CD8-positive, alpha-beta memory T cell (primary cell): ENCODE results near the gene MSX2. TPM values are rescaled to one million over a fixed set of nuclear protein-coding genes. Genes with fewer than 3 reads are reported as not detected.
"Not testable (repeated sequence)": the region's sequence is repeated elsewhere in the genome, so short reads cannot be mapped to it uniquely, and the experiment has no call there.

Source experiments
- CTCF ChIA-PET: fragments of 350-600 bp; sonication (Branson Sonifier 250); formaldehyde crosslinking; loops from one replicate; lab custom pipeline; 2021; ENCODE audit warnings: antibody characterized with exemption; lab: Charles Lee
- POLR2A ChIA-PET: fragments of 350-600 bp; sonication (Branson Sonifier 250); formaldehyde crosslinking; loops from one replicate; lab custom pipeline; 2021; ENCODE audit warnings: antibody characterized with exemption; lab: Charles Lee
- DNase-seq, 5 donors: peaks; one replicate each; pipeline versions ENCODE4 v3.0.0 to v3.0.0-alpha.2; 2020 to 2022; ENCODE audit warnings: mixed read lengths in 1 of 5
- H3K27ac ChIP-seq: one replicate; pipeline ENCODE4 v1.7.0; 2013; ENCODE audit warnings: low read depth, mild to moderate bottlenecking, low read length, moderate library complexity
- H3K27me3 ChIP-seq: 2 replicates; pipeline ENCODE4 v1.7.0; 2013; ENCODE audit warnings: low read length, mild to moderate bottlenecking; ENCODE audit not compliant: insufficient read depth, poor library complexity, severe bottlenecking
- H3K36me3 ChIP-seq: 2 replicates; pipeline ENCODE4 v1.7.0; 2013; ENCODE audit warnings: mild to moderate bottlenecking, low read length, moderate library complexity; ENCODE audit not compliant: insufficient read depth
- H3K4me1 ChIP-seq: 2 replicates; pipeline ENCODE4 v1.7.0; 2013; ENCODE audit warnings: mild to moderate bottlenecking, low read length, moderate library complexity; ENCODE audit not compliant: insufficient read depth
- H3K4me3 ChIP-seq: 2 replicates; pipeline ENCODE4 v1.7.0; 2013; ENCODE audit warnings: mild to moderate bottlenecking, low read length
- H3K9me3 ChIP-seq: 2 replicates; pipeline ENCODE4 v1.7.0; 2013; ENCODE audit warnings: mild to moderate bottlenecking, low read length
- H3K27ac Mint-ChIP-seq, 8 donors: one replicate each; pipeline ENCODE4 v1.8.0; 2020 to 2021; ENCODE audit warnings: mixed read lengths in 8 of 8, mild to moderate bottlenecking in 6 of 8, inconsistent platforms in 3 of 8, moderate library complexity in 3 of 8
- H3K27me3 Mint-ChIP-seq, 2 donors: one replicate each; pipeline ENCODE4 v1.8.0; 2020 to 2021; ENCODE audit warnings: mixed read lengths in 2 of 2, mild to moderate bottlenecking in 1 of 2, moderate library complexity in 1 of 2
- H3K36me3 Mint-ChIP-seq, 3 donors: one replicate each; pipeline ENCODE4 v1.8.0; 2020 to 2021; ENCODE audit warnings: mixed read lengths in 3 of 3, inconsistent platforms in 1 of 3, mild to moderate bottlenecking in 1 of 3
- H3K4me1 Mint-ChIP-seq, 3 donors: one replicate each; pipeline ENCODE4 v1.8.0; 2020 to 2021; ENCODE audit warnings: mixed read lengths in 3 of 3, inconsistent platforms in 1 of 3, mild to moderate bottlenecking in 1 of 3
- H3K4me3 Mint-ChIP-seq, 7 donors: one replicate each; pipeline ENCODE4 v1.8.0; 2020 to 2021; ENCODE audit warnings: mixed read lengths in 7 of 7, mild to moderate bottlenecking in 6 of 7, moderate library complexity in 4 of 7, inconsistent platforms in 2 of 7
- H3K9me3 Mint-ChIP-seq, 5 donors: one replicate each; pipeline ENCODE4 v1.8.0; 2020 to 2022; ENCODE audit warnings: mixed read lengths in 5 of 5, mild to moderate bottlenecking in 3 of 5, moderate library complexity in 2 of 5, inconsistent platforms in 1 of 5
- polyA plus RNA-seq: library from polyadenylated mRNA; unstranded; fragments of 300-500 nt; fragmentation: Illumina TruSeq; gene quantifications from one replicate; pipeline ENCODE4 v1.2.3, GENCODE V29; 2021
- total RNA-seq, 2 experiments: library from RNA; stranded (reverse); gene quantifications; one replicate each; pipeline ENCODE4 v1.2.3, GENCODE V29; 2021

Gene MSX2
- total and polyA plus RNA-seq, 3 experiments from 2014 or later = not detected

DNA sequence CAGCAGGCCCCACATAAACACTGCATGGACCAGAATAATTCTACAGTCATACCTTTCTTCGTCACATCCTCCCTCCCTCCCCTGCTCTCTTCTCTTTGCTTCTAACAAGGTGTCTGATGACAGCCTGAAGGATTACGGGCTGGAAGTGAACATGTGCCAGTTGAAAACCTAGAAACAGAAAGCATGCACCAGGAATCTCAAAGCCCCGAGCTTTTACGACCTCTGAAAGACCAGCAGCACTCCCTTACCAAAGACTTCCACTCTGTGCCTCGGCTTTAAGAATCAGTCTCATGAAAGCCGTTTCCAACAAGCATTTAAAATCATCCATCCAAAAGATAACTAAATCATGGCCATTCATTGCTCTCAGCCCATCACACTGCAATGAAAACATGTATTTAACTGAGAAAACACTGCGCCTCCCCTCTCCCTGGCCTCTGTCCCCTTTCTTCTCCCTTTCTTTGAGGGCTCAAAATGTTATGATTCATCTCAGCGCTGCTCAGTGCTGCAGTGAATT lies 21.3 kb downstream of the MSX2 start:
- Histone ChIP-seq H3K9me3 (no peaks in the 10 kb centered on the region), H3K27me3 (no peaks in the 10 kb centered on the region), H3K27ac (no peak overlapping the region), H3K4me3 (no peak overlapping the region), H3K4me1 (no peaks in the 10 kb centered on the region), H3K36me3 (no peaks in the 10 kb centered on the region)
- Mint-ChIP-seq H3K27ac (no peak overlapping the region), H3K36me3 (peaks cover 0 to 1% (median 0%) of the 10 kb centered on the region in 3 donors), H3K4me1 (no peaks in the 10 kb centered on the region), H3K4me3 (no peak overlapping the region), H3K27me3 (peaks cover 14 to 27% of the 10 kb centered on the region in 2 donors), H3K9me3 (peaks cover 0 to 8% (median 3%) of the 10 kb centered on the region in 5 donors)
- no peak for DNase-seq
- ChIA-PET CTCF (no interaction called here), POLR2A (no interaction called here)

- no peaks in the 10 kb centered on the region for H3K36me3 Mint-ChIP-seq
- Histone ChIP-seq H3K9me3 (no peaks in the 10 kb centered on the region), H3K27me3 (peaks cover 10% of the 10 kb centered on the region), H3K36me3 (no peaks in the 10 kb centered on the region), H3K4me1 (no peaks in the 10 kb centered on the region), H3K27ac (no peak overlapping the region), H3K4me3 (no peak overlapping the region)
- ChIA-PET CTCF (interaction anchor here (0.6 kb wide), 1 partner anchor 1198 kb away, joined by 3 read pairs; no protein-coding TSS in a partner anchor), POLR2A (no interaction called here)
- H3K27me3 Mint-ChIP-seq = peaks cover 19 to 48% of the 10 kb centered on the region in 2 donors
- H3K4me3 Mint-ChIP-seq = no peak overlapping the region
- peaks cover 0 to 3% (median 0%) of the 10 kb centered on the region in 5 donors for H3K9me3 Mint-ChIP-seq
- no peak overlapping the region for H3K27ac Mint-ChIP-seq
- H3K4me1 Mint-ChIP-seq = no peaks in the 10 kb centered on the region
- no peak for DNase-seq
These were observed 26.3 kb downstream of the MSX2 start for GRCh38 chr5:174750711-174751110.

DNA sequence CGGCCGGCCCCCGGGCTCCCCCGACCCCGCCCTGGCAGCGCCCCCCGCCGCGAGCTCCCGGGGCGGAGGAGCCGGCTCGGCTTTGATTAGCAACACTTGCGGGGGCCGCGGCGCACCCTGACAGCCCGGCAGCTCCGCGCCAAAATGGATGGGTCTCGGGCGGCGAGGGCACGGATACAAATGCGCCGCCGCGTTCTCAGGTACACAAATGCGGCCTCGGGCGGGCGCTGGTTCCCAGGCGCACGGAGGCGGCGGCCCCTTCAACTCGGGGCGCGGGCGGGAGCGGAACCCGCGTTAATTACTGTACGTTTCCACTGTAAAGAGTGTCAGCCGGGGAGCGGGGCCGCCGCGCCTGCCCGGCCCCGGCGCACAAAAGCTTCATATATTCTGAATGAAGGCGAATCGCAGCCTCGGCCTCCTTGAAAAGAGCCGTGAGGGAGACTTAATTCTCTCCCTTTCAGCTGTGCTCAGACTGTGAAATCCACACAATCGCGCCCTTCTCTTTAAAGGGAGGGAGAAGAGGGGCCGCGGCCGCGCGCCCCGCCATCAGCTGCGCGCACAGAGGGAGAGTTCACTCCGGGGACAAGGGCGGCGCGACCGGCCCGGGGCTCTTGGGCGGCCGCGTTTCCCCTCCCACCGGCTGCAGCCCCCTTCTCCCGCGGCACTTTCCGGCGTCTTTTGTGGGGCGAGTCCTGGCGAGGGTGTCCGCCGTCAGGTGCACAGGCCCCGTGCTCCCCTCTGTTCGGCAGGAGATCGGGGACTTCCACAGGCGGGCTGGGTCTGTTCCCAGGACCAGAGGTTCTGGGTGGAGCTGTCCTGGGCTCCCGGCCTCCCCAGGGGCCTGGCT lies 27.0 kb downstream of the MSX2 start:
- peaks cover 17 to 48% of the 10 kb centered on the region in 2 donors for H3K27me3 Mint-ChIP-seq
- no peak overlapping the region for H3K27ac ChIP-seq
- H3K27me3 ChIP-seq = peaks cover 10% of the 10 kb centered on the region
- H3K27ac Mint-ChIP-seq = no peak overlapping the region
- no peak for DNase-seq
- no peaks in the 10 kb centered on the region for H3K4me1 ChIP-seq
- ChIA-PET CTCF (interaction anchor here (0.6 kb wide), 1 partner anchor 1198 kb away, joined by 3 read pairs; no protein-coding TSS in a partner anchor), POLR2A (no interaction called here)
- no peak overlapping the region for H3K4me3 Mint-ChIP-seq
- peaks cover 0 to 3% (median 0%) of the 10 kb centered on the region in 5 donors for H3K9me3 Mint-ChIP-seq
- no peaks in the 10 kb centered on the region for H3K9me3 ChIP-seq
- H3K4me3 ChIP-seq = no peak overlapping the region
- no peaks in the 10 kb centered on the region for H3K36me3 Mint-ChIP-seq
- no peaks in the 10 kb centered on the region for H3K4me1 Mint-ChIP-seq
- H3K36me3 ChIP-seq = no peaks in the 10 kb centered on the region

DNA sequence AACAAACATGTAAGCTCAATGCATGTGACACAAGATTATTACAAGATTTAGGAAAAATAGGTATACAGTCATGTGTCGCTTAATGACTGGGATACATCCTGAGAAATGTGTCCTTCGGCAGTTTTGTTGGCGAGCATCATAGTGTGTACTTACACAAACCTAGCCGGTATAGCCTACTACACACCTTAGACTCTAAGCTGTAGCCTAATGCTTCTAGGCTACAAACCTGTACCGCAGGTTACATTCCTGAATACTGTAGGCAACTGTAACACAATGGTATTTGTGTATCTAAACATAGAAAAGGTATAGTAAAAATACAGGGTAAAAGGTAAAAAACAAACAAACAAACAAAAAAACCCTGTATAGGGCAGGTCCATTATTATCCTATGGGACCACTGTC lies 27.7 kb downstream of the MSX2 start:
- ChIA-PET POLR2A (no interaction called here), CTCF (no interaction called here)
- Mint-ChIP-seq H3K27ac (no peak overlapping the region), H3K4me1 (no peaks in the 10 kb centered on the region), H3K36me3 (no peaks in the 10 kb centered on the region), H3K4me3 (no peak overlapping the region), H3K27me3 (peaks cover 16 to 48% of the 10 kb centered on the region in 2 donors), H3K9me3 (peaks cover 0 to 2% (median 0%) of the 10 kb centered on the region in 5 donors)
- H3K4me3 ChIP-seq = no peak overlapping the region
- no peak for DNase-seq
- no peaks in the 10 kb centered on the region for H3K4me1 ChIP-seq
- no peak overlapping the region for H3K27ac ChIP-seq
- no peaks in the 10 kb centered on the region for H3K36me3 ChIP-seq
- H3K27me3 ChIP-seq = peaks cover 10% of the 10 kb centered on the region
- H3K9me3 ChIP-seq = no peaks in the 10 kb centered on the region

- no peak overlapping the region for H3K27ac Mint-ChIP-seq
- no peaks in the 10 kb centered on the region for H3K4me1 Mint-ChIP-seq
- no peak overlapping the region for H3K27ac ChIP-seq
- no peak overlapping the region for H3K4me3 ChIP-seq
- no peaks in the 10 kb centered on the region for H3K36me3 ChIP-seq
- H3K27me3 ChIP-seq = peaks cover 10% of the 10 kb centered on the region
- ChIA-PET CTCF (no interaction called here), POLR2A (no interaction called here)
- no peaks in the 10 kb centered on the region for H3K36me3 Mint-ChIP-seq
- H3K9me3 ChIP-seq = no peaks in the 10 kb centered on the region
- H3K4me1 ChIP-seq = no peaks in the 10 kb centered on the region
- peaks cover 7 to 26% of the 10 kb centered on the region in 2 donors for H3K27me3 Mint-ChIP-seq
- H3K9me3 Mint-ChIP-seq = peaks cover 0 to 4% (median 0%) of the 10 kb centered on the region in 5 donors
- no peak for DNase-seq
- H3K4me3 Mint-ChIP-seq = no peak overlapping the region
These were observed 30.7 kb downstream of the MSX2 start for GRCh38 chr5:174755106-174755505.

- Mint-ChIP-seq H3K9me3 (peaks cover 0 to 4% (median under 1%) of the 10 kb centered on the region in 5 donors), H3K4me1 (no peaks in the 10 kb centered on the region), H3K4me3 (no peak overlapping the region), H3K27me3 (peaks cover 0 to 3% of the 10 kb centered on the region in 2 donors), H3K27ac (no peak overlapping the region), H3K36me3 (no peaks in the 10 kb centered on the region)
- no peak for DNase-seq
- Histone ChIP-seq H3K36me3 (no peaks in the 10 kb centered on the region), H3K4me3 (no peak overlapping the region), H3K27ac (no peak overlapping the region), H3K9me3 (no peaks in the 10 kb centered on the region), H3K27me3 (no peaks in the 10 kb centered on the region), H3K4me1 (no peaks in the 10 kb centered on the region)
- CTCF ChIA-PET = no interaction called here
- POLR2A ChIA-PET = no interaction called here
These were observed 34.7 kb downstream of the MSX2 start for GRCh38 chr5:174759091-174759490.

DNA sequence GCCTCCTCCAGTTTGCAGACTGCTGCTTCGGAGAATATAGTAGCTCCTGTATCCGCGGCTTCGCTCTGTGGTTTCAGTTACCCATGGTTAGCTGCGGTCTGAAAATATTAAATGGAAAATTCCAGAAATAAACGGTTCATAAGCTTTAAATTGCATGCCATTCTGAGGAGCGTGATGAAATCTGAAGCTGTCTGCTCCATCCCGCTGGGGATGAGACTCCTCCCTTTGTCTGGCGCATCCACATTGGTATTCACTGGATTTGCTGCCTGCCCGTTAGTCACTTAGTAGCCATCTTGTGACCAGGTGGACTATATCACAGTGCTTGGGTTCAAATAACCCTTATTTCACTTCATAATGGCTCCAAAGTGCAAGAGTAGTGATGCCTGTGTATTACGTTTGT lies 36.3 kb downstream of the MSX2 start:
- DNase-seq = no peak
- Mint-ChIP-seq H3K36me3 (no peaks in the 10 kb centered on the region), H3K4me3 (no peak overlapping the region), H3K27ac (no peak overlapping the region), H3K9me3 (peaks cover 0 to 4% (median 1%) of the 10 kb centered on the region in 5 donors), H3K4me1 (no peaks in the 10 kb centered on the region), H3K27me3 (no peaks in the 10 kb centered on the region)
- Histone ChIP-seq H3K36me3 (no peaks in the 10 kb centered on the region), H3K4me1 (no peaks in the 10 kb centered on the region), H3K27me3 (no peaks in the 10 kb centered on the region), H3K4me3 (no peak overlapping the region), H3K27ac (no peak overlapping the region), H3K9me3 (no peaks in the 10 kb centered on the region)
- CTCF ChIA-PET = no interaction called here
- POLR2A ChIA-PET = no interaction called here

- H3K4me1 ChIP-seq, DNase-seq, H3K36me3 ChIP-seq, H3K36me3 Mint-ChIP-seq, H3K27ac ChIP-seq, POLR2A ChIA-PET, H3K4me1 Mint-ChIP-seq, H3K9me3 ChIP-seq, H3K4me3 ChIP-seq, H3K9me3 Mint-ChIP-seq, H3K27ac Mint-ChIP-seq, H3K27me3 ChIP-seq, H3K27me3 Mint-ChIP-seq, CTCF ChIA-PET, H3K4me3 Mint-ChIP-seq: not testable (repeated sequence)
These were observed 37.0 kb downstream of the MSX2 start for GRCh38 chr5:174761341-174761740.
